GM23338 (cell line): Measurements from ENCODE around the gene TUBD1. TPM values are rescaled to one million over a fixed set of nuclear protein-coding genes. Genes with fewer than 3 reads are reported as not detected.

Source experiments
- ATAC-seq: fragments of 200-7000 bp; cut with Tn5 transposase; 3 replicates; pipeline ENCODE4 v1.9.1; 2020
- DNase-seq: peaks from one replicate; pipeline ENCODE4 v3.0.0-alpha.2; 2015; ENCODE audit warnings: low spot score
- H2AFZ ChIP-seq: fragments of 200-600 bp; sonication (generic); 2 replicates; pipeline ENCODE4 v1.8.0; 2016; ENCODE audit warnings: antibody characterized with exemption, mild to moderate bottlenecking, moderate library complexity
- H3F3A ChIP-seq: fragments of 200-600 bp; sonication (generic); replicated peaks from 2 replicates; pipeline ENCODE4 v1.8.0; 2017; ENCODE audit warnings: antibody characterized with exemption, mixed run types, low read depth
- H3K27ac ChIP-seq: fragments of 200-600 bp; sonication (generic); 2 replicates; pipeline ENCODE4 v1.6.1; 2016; ENCODE audit warnings: low read depth
- H3K27me3 ChIP-seq: fragments of 200-600 bp; sonication (generic); 2 replicates; pipeline ENCODE4 v1.8.0; 2016; ENCODE audit warnings: mild to moderate bottlenecking, mixed run types, moderate library complexity; ENCODE audit not compliant: insufficient read depth
- H3K36me3 ChIP-seq: fragments of 200-600 bp; sonication (generic); 2 replicates; pipeline ENCODE4 v1.8.0; 2016; ENCODE audit warnings: mild to moderate bottlenecking; ENCODE audit not compliant: insufficient read depth
- H3K4me1 ChIP-seq: fragments of 200-600 bp; sonication (generic); 2 replicates; pipeline ENCODE4 v1.8.0; 2016; ENCODE audit warnings: mild to moderate bottlenecking, moderate library complexity; ENCODE audit not compliant: insufficient read depth
- H3K4me2 ChIP-seq: fragments of 200-600 bp; sonication (generic); 2 replicates; pipeline ENCODE4 v1.7.1; 2017; ENCODE audit warnings: mixed run types
- H3K4me3 ChIP-seq: fragments of 200-600 bp; sonication (generic); 2 replicates; pipeline ENCODE4 v1.6.1; 2016; ENCODE audit warnings: mixed run types
- H3K79me2 ChIP-seq: fragments of 200-600 bp; sonication (generic); replicated peaks from 2 replicates; pipeline ENCODE4 v1.8.0; 2017; ENCODE audit warnings: mild to moderate bottlenecking; ENCODE audit not compliant: insufficient read depth
- H3K9me2 ChIP-seq: fragments of 200-600 bp; sonication (generic); 2 replicates; pipeline ENCODE4 v1.8.0; 2017; ENCODE audit not compliant: insufficient read depth
- H4K20me1 ChIP-seq: fragments of 200-600 bp; sonication (generic); replicated peaks from 2 replicates; pipeline ENCODE4 v1.8.0; 2017; ENCODE audit warnings: mild to moderate bottlenecking; ENCODE audit not compliant: insufficient read depth
- H3K27ac Mint-ChIP-seq: 2 replicates; pipeline ENCODE4 v1.8.0; 2020; ENCODE audit warnings: inconsistent platforms, mild to moderate bottlenecking, moderate library complexity, mixed read lengths
- H3K27me3 Mint-ChIP-seq: 3 replicates; pipeline ENCODE4 v1.8.0; 2022; ENCODE audit warnings: low read depth, mild to moderate bottlenecking, moderate library complexity, mixed read lengths, inconsistent platforms; ENCODE audit not compliant: insufficient read depth, poor library complexity
- H3K36me3 Mint-ChIP-seq: 3 replicates; pipeline ENCODE4 v1.8.0; 2021; ENCODE audit warnings: low read depth, mild to moderate bottlenecking, inconsistent platforms, moderate library complexity, mixed read lengths
- H3K4me1 Mint-ChIP-seq: 3 replicates; pipeline ENCODE4 v1.8.0; 2020; ENCODE audit warnings: mild to moderate bottlenecking, inconsistent platforms, mixed read lengths
- H3K4me3 Mint-ChIP-seq: 3 replicates; pipeline ENCODE4 v1.8.0; 2021; ENCODE audit warnings: moderate library complexity, mild to moderate bottlenecking, inconsistent platforms, mixed read lengths
- H3K9me3 Mint-ChIP-seq: 3 replicates; pipeline ENCODE4 v1.8.0; 2020; ENCODE audit warnings: moderate library complexity, mild to moderate bottlenecking, inconsistent platforms, mixed read lengths
- CREB1 ChIP-seq: fragments of 250-450 bp; sonication (Bioruptor Pico); IDR thresholded peaks from 2 replicates; pipeline ENCODE4 v1.5.0; 2020; ENCODE audit warnings: low read depth, mild to moderate bottlenecking, moderate library complexity
- CTCF ChIP-seq, 2 experiments: fragments of 200-600 bp in 1 of 2; sonication (generic) in 1 of 2; conservative IDR thresholded peaks; 2 replicates each; pipeline versions ENCODE4 v1.5.1 to v1.6.1; 2016 to 2017; ENCODE audit warnings: antibody characterized with exemption in 2 of 2, low read depth in 2 of 2, mild to moderate bottlenecking in 2 of 2, moderate library complexity in 1 of 2
- EZH2 ChIP-seq: fragments of 200-600 bp; sonication (generic); IDR thresholded peaks from one replicate; pipeline ENCODE4 v1.8.0; 2017; ENCODE audit warnings: antibody characterized with exemption, mild to moderate bottlenecking, low read depth; ENCODE audit not compliant: unreplicated experiment
- EZH2phosphoT487 ChIP-seq: fragments of 200-600 bp; sonication (generic); IDR thresholded peaks from one replicate; pipeline ENCODE4 v1.8.1; 2018; ENCODE audit warnings: antibody characterized with exemption; ENCODE audit not compliant: unreplicated experiment
- ZNF114 ChIP-seq: fragments of 250-450 bp; sonication (Bioruptor Pico); IDR thresholded peaks from 2 replicates; pipeline ENCODE4 v1.5.0; 2020; ENCODE audit warnings: mild to moderate bottlenecking, moderate library complexity
- ZNF331 ChIP-seq: fragments of 250-450 bp; sonication (Bioruptor Pico); IDR thresholded peaks from 2 replicates; pipeline ENCODE4 v1.5.0; 2020; ENCODE audit warnings: low read depth, mild to moderate bottlenecking, moderate library complexity
- polyA plus RNA-seq: library from polyadenylated mRNA; unstranded; fragments of >200 nt; fragmentation: Nextera tagmentation; extraction: Ambion mirVana; gene quantifications from 2 replicates; pipeline ENCODE4 v1.2.1, GENCODE V29; 2016
- total RNA-seq: library from RNA; depleted of rRNA; stranded (reverse); fragments of >200 nt; shearing (Covaris generic); gene quantifications from 2 replicates; pipeline ENCODE4 v1.2.3, GENCODE V29; 2014
- TF ChIP-seq, protein P1 (sequence below): IDR thresholded peaks from 2 replicates; pipeline ENCODE4 v1.6.1; 2016; ENCODE audit warnings: antibody characterized with exemption
- TF ChIP-seq, protein P2 (sequence below): IDR thresholded peaks from one replicate; pipeline ENCODE4 v1.6.1; 2018; ENCODE audit warnings: antibody characterized with exemption; ENCODE audit not compliant: unreplicated experiment

Gene TUBD1
- total and polyA plus RNA-seq, 2 experiments from 2014 or later: 11.6 to 13.8 TPM

- no peaks in the 10 kb centered on the region for H3K36me3 Mint-ChIP-seq
- Histone ChIP-seq H3K9me2 (no peaks in the 10 kb centered on the region), H3K27me3 (no peaks in the 10 kb centered on the region), H2AFZ (no peak overlapping the region), H3K4me3 (no peak overlapping the region), H3K36me3 (no peaks in the 10 kb centered on the region), H3F3A (no peaks in the 10 kb centered on the region), H4K20me1 (no peaks in the 10 kb centered on the region), H3K79me2 (no peaks in the 10 kb centered on the region), H3K4me2 (no peak overlapping the region), H3K27ac (no peak overlapping the region), H3K4me1 (peaks cover 24% of the 10 kb centered on the region)
- no peak overlapping the region for H3K4me3 Mint-ChIP-seq
- TF ChIP-seq ZNF331 (CRISPR knock-in tag): no peak
- no peak for TF ChIP-seq EZH2
- no peak for TF ChIP-seq ZNF114
- no peak for TF ChIP-seq EZH2phosphoT487
- no peak for TF ChIP-seq CREB1 (CRISPR knock-in tag)
- TF ChIP-seq CTCF (conservative IDR thresholded peaks at IDR 0.05; ENCODE audit: low read depth in 2 of 2): no peak
- TF ChIP-seq, protein P1, sequence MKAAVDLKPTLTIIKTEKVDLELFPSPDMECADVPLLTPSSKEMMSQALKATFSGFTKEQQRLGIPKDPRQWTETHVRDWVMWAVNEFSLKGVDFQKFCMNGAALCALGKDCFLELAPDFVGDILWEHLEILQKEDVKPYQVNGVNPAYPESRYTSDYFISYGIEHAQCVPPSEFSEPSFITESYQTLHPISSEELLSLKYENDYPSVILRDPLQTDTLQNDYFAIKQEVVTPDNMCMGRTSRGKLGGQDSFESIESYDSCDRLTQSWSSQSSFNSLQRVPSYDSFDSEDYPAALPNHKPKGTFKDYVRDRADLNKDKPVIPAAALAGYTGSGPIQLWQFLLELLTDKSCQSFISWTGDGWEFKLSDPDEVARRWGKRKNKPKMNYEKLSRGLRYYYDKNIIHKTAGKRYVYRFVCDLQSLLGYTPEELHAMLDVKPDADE: no peak
- TF ChIP-seq, protein P2, sequence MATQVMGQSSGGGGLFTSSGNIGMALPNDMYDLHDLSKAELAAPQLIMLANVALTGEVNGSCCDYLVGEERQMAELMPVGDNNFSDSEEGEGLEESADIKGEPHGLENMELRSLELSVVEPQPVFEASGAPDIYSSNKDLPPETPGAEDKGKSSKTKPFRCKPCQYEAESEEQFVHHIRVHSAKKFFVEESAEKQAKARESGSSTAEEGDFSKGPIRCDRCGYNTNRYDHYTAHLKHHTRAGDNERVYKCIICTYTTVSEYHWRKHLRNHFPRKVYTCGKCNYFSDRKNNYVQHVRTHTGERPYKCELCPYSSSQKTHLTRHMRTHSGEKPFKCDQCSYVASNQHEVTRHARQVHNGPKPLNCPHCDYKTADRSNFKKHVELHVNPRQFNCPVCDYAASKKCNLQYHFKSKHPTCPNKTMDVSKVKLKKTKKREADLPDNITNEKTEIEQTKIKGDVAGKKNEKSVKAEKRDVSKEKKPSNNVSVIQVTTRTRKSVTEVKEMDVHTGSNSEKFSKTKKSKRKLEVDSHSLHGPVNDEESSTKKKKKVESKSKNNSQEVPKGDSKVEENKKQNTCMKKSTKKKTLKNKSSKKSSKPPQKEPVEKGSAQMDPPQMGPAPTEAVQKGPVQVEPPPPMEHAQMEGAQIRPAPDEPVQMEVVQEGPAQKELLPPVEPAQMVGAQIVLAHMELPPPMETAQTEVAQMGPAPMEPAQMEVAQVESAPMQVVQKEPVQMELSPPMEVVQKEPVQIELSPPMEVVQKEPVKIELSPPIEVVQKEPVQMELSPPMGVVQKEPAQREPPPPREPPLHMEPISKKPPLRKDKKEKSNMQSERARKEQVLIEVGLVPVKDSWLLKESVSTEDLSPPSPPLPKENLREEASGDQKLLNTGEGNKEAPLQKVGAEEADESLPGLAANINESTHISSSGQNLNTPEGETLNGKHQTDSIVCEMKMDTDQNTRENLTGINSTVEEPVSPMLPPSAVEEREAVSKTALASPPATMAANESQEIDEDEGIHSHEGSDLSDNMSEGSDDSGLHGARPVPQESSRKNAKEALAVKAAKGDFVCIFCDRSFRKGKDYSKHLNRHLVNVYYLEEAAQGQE: no peak
- H3K27me3 Mint-ChIP-seq: no peaks in the 10 kb centered on the region
- no peak for DNase-seq
- no peaks in the 10 kb centered on the region for H3K9me3 Mint-ChIP-seq
- ATAC-seq: no peak
- peaks cover 38% of the 10 kb centered on the region for H3K4me1 Mint-ChIP-seq
- H3K27ac Mint-ChIP-seq: peak overlapping the region; percentile 42
Measured at GRCh38 chr17:59827721-59828477, 64.8 kb downstream of the TUBD1 start.
